OCI-LY7 (cell line): ENCODE results near the gene DNMT3A. TPM values are rescaled to one million over a fixed set of nuclear protein-coding genes. Genes with fewer than 3 reads are reported as not detected.

ENCODE experiments used
- BruUV-seq: library from RNA; stranded (reverse); fragments of 400-500 nt; replicated peaks from 2 replicates; lab custom pipeline; 2021; lab: Mats Ljungman, UMichigan
- CTCF ChIA-PET: fragments of 300-600 bp; sonication (Branson Sonifier 250); formaldehyde crosslinking; loops from one replicate; lab custom pipeline; 2022; ENCODE audit warnings: antibody characterized with exemption; ENCODE audit not compliant: unreplicated experiment; lab: Charles Lee
- POLR2A ChIA-PET: fragments of 300-600 bp; sonication (Branson Sonifier 250); formaldehyde crosslinking; loops from one replicate; lab custom pipeline; 2022; ENCODE audit warnings: antibody characterized with exemption; lab: Charles Lee
- DNase-seq: peaks from one replicate; pipeline ENCODE4 v3.0.0-alpha.2; 2015; ENCODE audit warnings: low spot score
- H2AFZ ChIP-seq: fragments of 200-600 bp; sonication (generic), shearing (Covaris generic); 2 replicates; pipeline ENCODE4 v1.6.1; 2014; ENCODE audit warnings: mild to moderate bottlenecking, antibody characterized with exemption, low read length, moderate library complexity
- H3K27ac ChIP-seq: fragments of 200-600 bp; sonication (generic); 2 replicates; pipeline ENCODE4 v1.5.1; 2014; ENCODE audit warnings: mixed run types, low read depth, mild to moderate bottlenecking, moderate library complexity, low read length, inconsistent platforms; ENCODE audit not compliant: poor library complexity, severe bottlenecking
- H3K36me3 ChIP-seq: fragments of 200-600 bp; sonication (generic); 2 replicates; pipeline ENCODE4 v1.6.1; 2014; ENCODE audit warnings: mild to moderate bottlenecking, antibody characterized with exemption, low read length, moderate library complexity, mixed read lengths; ENCODE audit not compliant: insufficient read depth
- H3K4me1 ChIP-seq: fragments of 200-600 bp; sonication (generic); 2 replicates; pipeline ENCODE4 v1.5.1; 2014; ENCODE audit warnings: mild to moderate bottlenecking, low read length; ENCODE audit not compliant: insufficient read depth, poor library complexity, severe bottlenecking
- H3K4me2 ChIP-seq: fragments of 200-600 bp; sonication (generic); 2 replicates; pipeline ENCODE4 v1.6.1; 2014; ENCODE audit warnings: mild to moderate bottlenecking, low read length
- H3K4me3 ChIP-seq: fragments of 200-600 bp; sonication (generic); 2 replicates; pipeline ENCODE4 v1.5.1; 2014; ENCODE audit warnings: mild to moderate bottlenecking, low read depth, low read length; ENCODE audit not compliant: poor library complexity, severe bottlenecking
- H3K79me2 ChIP-seq: fragments of 200-600 bp; sonication (generic); 2 replicates; pipeline ENCODE4 v1.6.1; 2016; ENCODE audit warnings: low read depth, mild to moderate bottlenecking, low read length, moderate library complexity, mixed read lengths; ENCODE audit not compliant: insufficient read depth
- H3K9me2 ChIP-seq: fragments of 200-600 bp; sonication (generic); 2 replicates; pipeline ENCODE4 v1.6.1; 2016; ENCODE audit warnings: mild to moderate bottlenecking, low read length, mixed read lengths; ENCODE audit not compliant: insufficient read depth
- H3K9me3 ChIP-seq: fragments of 200-600 bp; sonication (generic); 2 replicates; pipeline ENCODE4 v1.6.1; 2014; ENCODE audit warnings: mild to moderate bottlenecking, mixed run types, low read length, mixed read lengths
- H4K20me1 ChIP-seq: fragments of 200-600 bp; sonication (generic); 2 replicates; pipeline ENCODE4 v1.6.1; 2014; ENCODE audit warnings: mild to moderate bottlenecking, antibody characterized with exemption, low read length, moderate library complexity, mixed read lengths; ENCODE audit not compliant: insufficient read depth
- CTCF ChIP-seq: fragments of 200-600 bp; sonication (generic); conservative IDR thresholded peaks from 2 replicates; pipeline ENCODE4 v1.5.1; 2014; ENCODE audit warnings: mild to moderate bottlenecking, antibody characterized with exemption, low read length, moderate library complexity, mixed read lengths
- EZH2phosphoT487 ChIP-seq: fragments of 200-600 bp; sonication (generic); IDR thresholded peaks from 2 replicates; pipeline ENCODE4 v1.6.1; 2018; ENCODE audit warnings: low read depth, borderline replicate concordance, mild to moderate bottlenecking, mixed run types, antibody characterized with exemption, low read length, moderate library complexity, mixed read lengths
- intact Hi-C: fragments of 100-400 bp; cut with micrococcal nuclease; formaldehyde crosslinking; loops from one replicate; pipeline ENCODE4 v1.10.0; 2022; ENCODE audit not compliant: unreplicated experiment
- total RNA-seq, 2 experiments: library from RNA; depleted of rRNA in 1 of 2; stranded (reverse); fragments of >200 nt in 1 of 2; shearing (Covaris generic) in 1 of 2; gene quantifications; 2 replicates each; pipeline ENCODE4 v1.2.3, GENCODE V29; 2014 to 2022

Gene DNMT3A
- total RNA-seq, 2 experiments from 2014 or later: 2.8 to 7.3 TPM

GRCh38 chr2:25361261-25362048 lies 19.7 kb upstream of the DNMT3A start:
- Histone ChIP-seq H4K20me1 (no peaks in the 10 kb centered on the region), H3K79me2 (no peaks in the 10 kb centered on the region), H2AFZ (peak overlapping the region; percentile 73; the same call in 1 of the 2 replicates), H3K4me1 (peaks cover 23% of the 10 kb centered on the region), H3K36me3 (no peaks in the 10 kb centered on the region), H3K9me2 (no peaks in the 10 kb centered on the region), H3K4me3 (peak overlapping the region; percentile 66), H3K4me2 (peak overlapping the region; percentile 82), H3K27ac (no peak overlapping the region), H3K9me3 (no peaks in the 10 kb centered on the region)
- intact Hi-C loops: loop anchor here (1.0 kb wide), 3 partner anchors 41 to 161 kb away; no protein-coding TSS in a partner anchor
- POLR2A ChIA-PET: interaction anchor here (0.7 to 2.2 kb wide), 12 partner anchors 14 to 1634 kb away, joined by 3 to 24 read pairs (median 5); no protein-coding TSS in a partner anchor
- CTCF ChIA-PET: interaction anchor here (1.1 to 1.8 kb wide), 4 partner anchors 15 to 205 kb away, joined by 4 to 17 read pairs (median 8); no protein-coding TSS in a partner anchor
- TF ChIP-seq CTCF: no peak
- no peak for TF ChIP-seq EZH2phosphoT487
- DNase-seq: no peak
- BruUV-seq: no TSS peak

GRCh38 chr2:25358836-25359235 lies 17.1 kb upstream of the DNMT3A start:
- H3K9me2 ChIP-seq: no peaks in the 10 kb centered on the region
- no peak overlapping the region for H3K4me3 ChIP-seq
- H4K20me1 ChIP-seq: no peaks in the 10 kb centered on the region
- H3K27ac ChIP-seq: no peak overlapping the region
- DNase-seq: no peak
- ChIA-PET CTCF (no interaction called here), POLR2A (no interaction called here)
- intact Hi-C loops: no loop called here
- H3K4me2 ChIP-seq: no peak overlapping the region
- H3K79me2 ChIP-seq: no peaks in the 10 kb centered on the region
- H2AFZ ChIP-seq: no peak overlapping the region
- no peaks in the 10 kb centered on the region for H3K9me3 ChIP-seq
- no peak for TF ChIP-seq CTCF
- no peak for TF ChIP-seq EZH2phosphoT487
- peaks cover 19% of the 10 kb centered on the region for H3K4me1 ChIP-seq
- no TSS peak for BruUV-seq
- H3K36me3 ChIP-seq: no peaks in the 10 kb centered on the region

- intact Hi-C loops: no loop called here
- H4K20me1 ChIP-seq: no peaks in the 10 kb centered on the region
- peaks cover 15% of the 10 kb centered on the region for H3K4me1 ChIP-seq
- H3K9me2 ChIP-seq: no peaks in the 10 kb centered on the region
- no peaks in the 10 kb centered on the region for H3K36me3 ChIP-seq
- no peak overlapping the region for H2AFZ ChIP-seq
- ChIA-PET POLR2A (no interaction called here), CTCF (no interaction called here)
- H3K79me2 ChIP-seq: no peaks in the 10 kb centered on the region
- no peak for DNase-seq
- H3K4me2 ChIP-seq: no peak overlapping the region
- H3K9me3 ChIP-seq: no peaks in the 10 kb centered on the region
- BruUV-seq: no TSS peak
- H3K4me3 ChIP-seq: no peak overlapping the region
- no peak overlapping the region for H3K27ac ChIP-seq
- TF ChIP-seq CTCF (no peak), EZH2phosphoT487 (no peak)
Measured at GRCh38 chr2:25358249-25358815, 16.6 kb upstream of the DNMT3A start.
